Choroid plexus epithelial cell (primary cell): ENCODE results near the gene SEPHS2.
A peak's percentile ranks its signal among the peaks of the same experiment; 100 is the strongest.

Experiments used
- DNase-seq: peaks from one replicate; pipeline ENCODE4 v3.0.0-alpha.2; 2010; ENCODE audit warnings: low read depth
- H3K4me3 ChIP-seq: 2 replicates; pipeline ENCODE4 v1.5.1; 2011; ENCODE audit warnings: low read depth, mild to moderate bottlenecking, control low read depth, low read length, moderate library complexity
- TF ChIP-seq, protein P1 (sequence below): conservative IDR thresholded peaks from 2 replicates; pipeline ENCODE4 v1.5.1; 2011; ENCODE audit warnings: low read depth, mild to moderate bottlenecking, control low read depth, inconsistent platforms, low read length, moderate library complexity

Gene SEPHS2, protein sequence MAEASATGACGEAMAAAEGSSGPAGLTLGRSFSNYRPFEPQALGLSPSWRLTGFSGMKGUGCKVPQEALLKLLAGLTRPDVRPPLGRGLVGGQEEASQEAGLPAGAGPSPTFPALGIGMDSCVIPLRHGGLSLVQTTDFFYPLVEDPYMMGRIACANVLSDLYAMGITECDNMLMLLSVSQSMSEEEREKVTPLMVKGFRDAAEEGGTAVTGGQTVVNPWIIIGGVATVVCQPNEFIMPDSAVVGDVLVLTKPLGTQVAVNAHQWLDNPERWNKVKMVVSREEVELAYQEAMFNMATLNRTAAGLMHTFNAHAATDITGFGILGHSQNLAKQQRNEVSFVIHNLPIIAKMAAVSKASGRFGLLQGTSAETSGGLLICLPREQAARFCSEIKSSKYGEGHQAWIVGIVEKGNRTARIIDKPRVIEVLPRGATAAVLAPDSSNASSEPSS

DNA sequence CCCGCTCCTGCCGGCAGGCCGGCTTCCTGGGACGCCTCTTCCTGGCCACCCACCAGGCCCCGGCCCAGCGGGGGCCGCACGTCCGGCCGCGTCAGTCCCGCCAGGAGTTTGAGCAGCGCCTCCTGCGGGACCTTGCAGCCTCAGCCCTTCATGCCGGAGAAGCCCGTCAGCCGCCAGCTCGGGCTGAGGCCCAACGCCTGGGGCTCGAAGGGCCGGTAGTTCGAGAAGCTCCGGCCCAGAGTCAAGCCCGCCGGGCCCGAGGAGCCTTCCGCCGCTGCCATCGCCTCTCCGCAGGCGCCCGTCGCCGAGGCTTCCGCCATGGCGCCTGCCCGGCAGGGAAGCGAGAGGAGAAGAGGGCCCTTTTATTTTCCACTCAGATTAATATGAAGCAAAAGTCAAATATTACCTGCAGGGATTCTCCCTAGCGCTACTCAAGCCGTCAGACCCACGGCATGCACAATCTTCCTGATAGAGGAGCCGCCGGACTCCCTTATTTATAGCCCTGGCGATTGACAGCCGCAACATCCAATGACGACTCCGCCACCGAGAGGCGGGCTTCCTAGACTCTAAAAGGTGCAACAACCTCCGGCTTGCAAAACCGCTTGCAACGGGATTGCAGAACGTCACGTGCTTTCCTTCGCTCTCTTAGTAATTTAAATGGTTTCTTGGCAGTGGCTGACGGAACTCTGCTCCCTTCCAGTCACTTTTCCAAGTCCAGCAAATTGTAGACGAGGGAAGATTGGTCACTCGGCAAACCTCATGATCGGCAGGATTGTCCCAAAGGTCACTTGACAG is at the start of gene SEPHS2:
TSS of gene SEPHS2 (minus strand) at position 467 of the 795 bp plus-strand sequence. CDS start at position 320, 147 bp downstream.
- DNase-seq: peak; percentile 99
- TF ChIP-seq, protein P1, sequence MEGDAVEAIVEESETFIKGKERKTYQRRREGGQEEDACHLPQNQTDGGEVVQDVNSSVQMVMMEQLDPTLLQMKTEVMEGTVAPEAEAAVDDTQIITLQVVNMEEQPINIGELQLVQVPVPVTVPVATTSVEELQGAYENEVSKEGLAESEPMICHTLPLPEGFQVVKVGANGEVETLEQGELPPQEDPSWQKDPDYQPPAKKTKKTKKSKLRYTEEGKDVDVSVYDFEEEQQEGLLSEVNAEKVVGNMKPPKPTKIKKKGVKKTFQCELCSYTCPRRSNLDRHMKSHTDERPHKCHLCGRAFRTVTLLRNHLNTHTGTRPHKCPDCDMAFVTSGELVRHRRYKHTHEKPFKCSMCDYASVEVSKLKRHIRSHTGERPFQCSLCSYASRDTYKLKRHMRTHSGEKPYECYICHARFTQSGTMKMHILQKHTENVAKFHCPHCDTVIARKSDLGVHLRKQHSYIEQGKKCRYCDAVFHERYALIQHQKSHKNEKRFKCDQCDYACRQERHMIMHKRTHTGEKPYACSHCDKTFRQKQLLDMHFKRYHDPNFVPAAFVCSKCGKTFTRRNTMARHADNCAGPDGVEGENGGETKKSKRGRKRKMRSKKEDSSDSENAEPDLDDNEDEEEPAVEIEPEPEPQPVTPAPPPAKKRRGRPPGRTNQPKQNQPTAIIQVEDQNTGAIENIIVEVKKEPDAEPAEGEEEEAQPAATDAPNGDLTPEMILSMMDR: peak; percentile 57
- H3K4me3 ChIP-seq: peak within 1 kb of the TSS; percentile 94

DNA sequence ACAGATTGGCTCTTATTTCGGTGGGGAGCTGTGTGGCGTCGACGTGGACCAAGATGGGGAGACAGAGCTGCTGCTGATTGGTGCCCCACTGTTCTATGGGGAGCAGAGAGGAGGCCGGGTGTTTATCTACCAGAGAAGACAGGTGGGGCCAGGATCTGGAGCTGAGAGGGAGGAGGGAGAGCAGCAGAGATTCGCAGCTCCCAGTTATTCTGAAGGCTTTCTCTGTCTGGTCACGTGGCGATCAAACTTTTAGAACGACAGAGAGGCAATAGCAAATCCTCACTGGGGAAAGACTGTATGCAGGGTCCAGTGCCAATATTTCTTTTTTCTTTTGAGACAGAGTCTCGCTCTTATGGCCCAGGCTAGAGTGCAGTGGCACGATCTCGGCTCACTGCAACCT is 49.0 kb upstream of the SEPHS2 start:
- H3K4me3 ChIP-seq: no peak overlapping the region
- DNase-seq: no peak
- TF ChIP-seq, protein P1: no peak

DNA sequence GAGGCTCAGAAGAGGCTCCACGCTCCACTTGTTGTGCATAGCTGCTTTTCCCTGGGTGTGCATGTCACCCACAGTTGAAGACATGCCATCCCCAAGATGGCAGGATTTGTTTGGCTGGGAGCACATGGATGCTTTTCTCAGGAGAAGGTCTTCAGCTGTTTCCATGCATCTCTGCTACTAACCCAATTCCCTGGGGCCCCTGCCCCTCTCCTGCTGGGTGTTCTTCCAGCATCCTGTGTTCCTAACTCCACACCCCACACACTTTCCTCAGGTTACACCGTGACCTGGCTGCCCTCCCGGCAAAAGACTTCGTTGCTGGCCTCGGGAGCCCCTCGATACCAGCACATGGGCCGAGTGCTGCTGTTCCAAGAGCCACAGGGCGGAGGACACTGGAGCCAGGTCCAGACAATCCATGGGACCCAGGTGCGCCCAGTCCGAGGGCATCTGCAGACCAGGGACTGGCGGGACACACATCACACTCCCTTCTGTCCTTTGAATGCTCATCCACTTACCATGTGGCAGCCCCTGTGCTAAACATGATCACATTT is 48.3 kb upstream of the SEPHS2 start:
- no peak overlapping the region for H3K4me3 ChIP-seq
- no peak for DNase-seq
- TF ChIP-seq, protein P1: no peak

DNA sequence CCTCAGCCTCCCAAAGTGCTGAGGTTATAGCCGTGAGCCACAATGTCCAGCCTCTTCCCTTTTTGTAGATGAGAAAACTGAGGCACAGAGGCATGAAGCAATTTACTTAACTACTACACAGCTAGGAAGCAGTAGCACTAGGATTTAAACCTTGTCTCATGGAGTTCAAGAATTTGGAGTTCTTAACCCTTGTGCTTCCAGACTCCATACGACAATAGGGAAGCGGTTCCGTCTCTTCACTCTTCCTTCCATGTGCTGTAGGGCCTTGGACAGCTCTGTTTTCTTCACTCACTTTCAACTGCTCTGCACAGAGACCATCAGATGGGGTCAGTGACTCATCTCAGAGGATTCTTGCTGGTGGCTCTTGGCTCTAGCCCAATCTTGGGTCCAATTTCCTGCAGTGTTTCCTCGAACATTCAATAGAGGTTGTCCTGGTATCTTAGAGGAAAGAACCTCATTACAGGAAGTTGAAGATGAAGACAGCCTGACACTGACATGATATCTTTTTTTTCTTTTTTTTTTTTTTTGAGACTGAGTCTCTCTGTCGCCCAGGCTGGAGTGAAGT is 46.2 kb upstream of the SEPHS2 start:
- peak; percentile 92 for DNase-seq
- no peak overlapping the region for H3K4me3 ChIP-seq
- TF ChIP-seq, protein P1: no peak

DNA sequence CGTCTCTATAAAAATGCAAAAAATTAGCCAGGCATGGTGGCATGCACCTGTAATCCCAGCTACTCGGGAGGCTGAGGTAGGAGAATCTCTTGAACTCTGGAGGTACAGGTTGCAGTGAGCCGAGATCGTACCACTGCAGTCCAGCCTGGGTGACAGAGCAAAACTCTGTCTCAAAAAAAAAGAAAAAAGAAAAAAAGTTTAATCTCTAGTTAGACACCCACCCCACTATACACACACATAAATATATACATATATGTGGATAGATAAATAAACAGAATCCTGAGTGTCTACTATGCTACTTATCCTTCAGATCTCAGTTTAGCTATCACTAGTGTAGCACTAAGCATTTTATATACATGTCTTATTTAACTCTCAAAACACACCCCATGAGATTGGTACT is 45.6 kb upstream of the SEPHS2 start:
- DNase-seq: no peak
- no peak overlapping the region for H3K4me3 ChIP-seq
- TF ChIP-seq, protein P1: no peak

DNA sequence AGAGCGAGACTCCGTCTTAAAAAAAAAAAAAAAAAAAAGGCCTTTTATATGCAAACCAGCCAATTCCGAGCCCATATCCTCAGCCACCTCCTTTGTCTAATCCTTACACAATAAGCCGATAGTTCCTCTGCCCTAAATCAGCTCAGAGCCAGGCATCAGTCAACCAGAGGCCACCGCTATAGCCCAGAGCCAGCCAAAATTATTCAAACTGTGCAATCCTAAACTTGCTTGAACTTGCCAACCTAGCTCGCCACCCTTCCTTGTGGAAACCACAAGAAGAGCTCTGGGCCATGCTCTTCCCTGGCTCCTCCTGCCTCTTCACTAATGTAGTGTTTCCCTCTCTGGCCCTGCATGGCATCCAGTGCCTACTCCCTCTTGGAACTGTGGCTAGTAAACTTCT is 44.5 kb upstream of the SEPHS2 start:
- no peak for DNase-seq
- TF ChIP-seq, protein P1: no peak
- H3K4me3 ChIP-seq: no peak overlapping the region
